Activated naive CD4-positive, alpha-beta T cell treated with anti-CD3 and anti-CD28 coated beads, Interleukin-2, amount 50 U/mL, for 16 hours (primary cell): Measurements from ENCODE around the gene ARHGAP40.

Experiments used
- DNase-seq: peaks from one replicate; pipeline ENCODE4 v3.0.0-alpha.2; 2020

Gene ARHGAP40

GRCh38 chr20:38601216-38602184, at the start of gene ARHGAP40:
TSS of gene ARHGAP40 (plus strand) at chr20:38601809.
- DNase-seq, result peak; percentile 17

GRCh38 chr20:38554986-38555385, 46.6 kb upstream of the ARHGAP40 start:
- no peak for DNase-seq

- DNase-seq, result no peak
These were observed 46.2 kb upstream of the ARHGAP40 start for GRCh38 chr20:38555395-38555794.

DNA sequence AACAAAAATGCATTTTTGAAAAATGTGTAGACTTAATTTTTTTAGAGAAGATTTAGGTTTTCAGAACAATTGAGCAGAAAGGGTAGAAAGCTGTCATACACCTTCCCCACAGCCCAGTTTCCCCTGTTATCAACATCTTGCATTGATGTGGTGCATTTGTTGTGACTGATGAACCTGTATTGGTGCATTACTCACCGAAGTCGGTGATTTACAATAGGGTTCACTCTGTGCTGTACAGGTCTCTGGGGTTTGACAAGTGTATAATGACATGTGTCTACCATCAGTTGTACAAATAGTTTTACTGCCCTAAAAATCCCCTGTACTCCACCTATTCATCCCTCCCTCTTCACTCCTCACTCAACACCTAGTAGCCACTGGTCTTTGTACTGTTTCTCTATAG, 44.4 kb upstream of the ARHGAP40 start:
- DNase-seq, result no peak

GRCh38 chr20:38558596-38559360, 42.8 kb upstream of the ARHGAP40 start:
- DNase-seq, result no peak

DNA sequence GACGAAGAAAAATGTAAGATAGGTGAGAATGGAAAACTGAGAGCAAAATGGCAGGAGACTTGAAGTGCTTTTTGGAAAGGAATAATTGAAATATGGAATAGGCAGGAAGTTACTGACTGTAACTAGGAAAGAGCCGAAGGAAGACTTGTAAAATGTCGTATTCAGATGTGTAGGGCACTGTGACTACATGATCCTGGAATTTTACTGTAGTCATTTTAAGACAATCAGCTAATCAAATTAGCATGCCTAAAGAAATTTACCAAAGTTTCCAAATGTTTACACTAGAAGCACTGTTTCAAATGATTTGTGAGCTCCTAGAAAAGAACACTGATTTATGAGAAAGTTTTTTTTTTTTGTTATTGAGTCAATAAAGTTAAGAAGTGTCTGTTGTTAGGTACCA, 41.8 kb upstream of the ARHGAP40 start:
- DNase-seq, result no peak

DNA sequence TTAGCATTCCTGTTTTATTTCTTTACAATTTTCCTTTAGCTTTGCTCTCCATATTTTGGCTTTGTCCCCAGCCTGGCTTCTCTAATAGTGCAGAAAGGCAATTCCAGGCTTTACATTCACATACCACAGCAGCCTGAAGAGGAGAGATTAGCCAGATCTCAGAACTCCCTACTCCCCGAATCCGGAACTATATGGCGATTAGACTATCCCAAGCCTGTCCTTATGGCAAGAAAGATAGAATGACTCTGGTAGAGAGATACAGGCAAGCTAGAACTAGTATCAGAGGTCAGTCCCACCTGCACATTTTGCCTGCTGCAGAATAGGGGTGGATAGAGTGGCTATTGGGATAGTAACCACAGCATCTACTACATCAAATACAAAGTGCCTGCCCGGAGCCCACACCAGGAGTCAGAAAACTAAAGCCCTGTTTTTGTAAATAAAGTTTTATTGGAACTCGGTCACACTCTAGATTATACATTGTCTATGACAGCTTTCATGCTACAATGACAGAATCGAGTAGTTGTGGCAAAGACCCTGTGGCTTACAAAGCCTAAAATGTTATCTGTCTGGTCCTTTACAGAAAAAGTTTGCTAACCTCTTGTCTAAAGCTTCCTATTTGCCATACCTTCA, 37.7 kb upstream of the ARHGAP40 start:
- no peak for DNase-seq

DNA sequence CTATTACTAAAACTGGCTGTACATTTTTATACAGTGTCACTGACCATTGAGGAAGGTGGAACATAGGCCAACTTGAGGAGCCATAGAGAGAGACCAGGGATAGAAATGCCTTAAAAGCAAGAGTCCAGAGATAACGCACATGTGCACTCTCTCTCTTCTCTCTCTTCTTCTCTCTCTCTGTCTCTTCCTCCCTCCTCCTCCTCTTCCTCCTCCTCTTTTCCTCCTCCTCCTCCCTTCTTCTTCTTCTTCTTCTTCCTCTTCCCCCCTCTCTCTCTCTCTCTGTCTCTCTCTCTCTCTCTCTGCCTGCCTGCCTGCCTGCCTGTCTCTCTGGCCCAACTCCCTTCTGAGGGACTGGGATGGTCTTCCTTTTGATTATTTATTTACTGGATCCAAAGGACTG, 36.9 kb upstream of the ARHGAP40 start:
- DNase-seq, result no peak

GRCh38 chr20:38566036-38566598, 35.5 kb upstream of the ARHGAP40 start:
- no peak for DNase-seq

GRCh38 chr20:38569747-38570525, 31.7 kb upstream of the ARHGAP40 start:
- DNase-seq, result no peak

DNA sequence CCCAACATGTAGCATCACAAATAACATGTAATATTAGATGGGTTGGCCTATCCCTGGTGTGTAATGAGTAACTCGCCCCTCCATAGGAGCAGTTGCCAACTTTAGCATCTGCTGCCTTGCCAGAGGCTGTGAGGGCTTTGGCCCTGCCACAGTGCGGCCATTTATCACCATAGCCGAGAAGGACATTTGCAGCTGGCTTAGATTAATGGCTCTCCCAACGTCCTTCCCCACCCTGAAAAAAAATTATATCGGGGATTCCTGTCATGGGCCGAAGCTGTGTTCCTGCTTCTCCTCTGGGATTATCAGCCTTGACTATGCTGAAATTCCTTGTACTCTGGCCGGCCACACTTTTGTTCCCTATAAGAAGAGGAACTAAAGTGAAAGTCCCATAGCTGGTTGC, 28.2 kb upstream of the ARHGAP40 start:
- DNase-seq, result no peak

DNA sequence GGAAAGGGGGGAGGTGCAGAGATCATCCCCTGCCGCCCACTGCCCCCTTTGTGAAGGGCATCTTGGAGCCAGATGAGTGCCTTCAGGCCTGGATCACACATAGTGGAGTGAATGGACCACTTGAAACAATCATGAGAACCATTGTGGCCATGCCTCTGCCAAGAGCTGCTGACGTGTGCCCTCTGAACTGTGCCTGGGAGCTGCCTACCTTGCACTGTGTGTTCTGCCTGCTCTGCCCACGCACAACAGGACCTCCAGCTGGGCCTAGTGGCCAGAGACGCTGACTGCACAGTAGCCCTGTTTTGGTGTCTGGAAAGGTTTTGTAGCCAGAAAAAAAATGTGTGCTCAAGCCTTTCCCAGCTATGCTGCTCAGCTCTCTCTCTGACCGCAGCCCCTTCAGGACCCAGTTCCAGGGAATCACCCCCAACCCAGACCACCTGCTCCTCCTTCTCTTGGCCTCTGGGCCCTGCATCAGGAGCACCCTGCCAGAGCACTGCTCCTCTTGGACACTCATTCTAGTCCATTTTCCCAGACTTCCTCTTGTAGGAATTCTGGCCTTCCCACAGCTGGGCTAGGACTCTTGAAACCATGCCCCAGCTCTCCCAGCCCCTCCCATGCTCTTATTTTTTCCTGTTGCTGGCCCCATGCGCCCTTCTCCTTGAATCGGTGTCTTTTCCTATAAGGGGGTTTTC, 22.2 kb upstream of the ARHGAP40 start:
- no peak for DNase-seq

DNA sequence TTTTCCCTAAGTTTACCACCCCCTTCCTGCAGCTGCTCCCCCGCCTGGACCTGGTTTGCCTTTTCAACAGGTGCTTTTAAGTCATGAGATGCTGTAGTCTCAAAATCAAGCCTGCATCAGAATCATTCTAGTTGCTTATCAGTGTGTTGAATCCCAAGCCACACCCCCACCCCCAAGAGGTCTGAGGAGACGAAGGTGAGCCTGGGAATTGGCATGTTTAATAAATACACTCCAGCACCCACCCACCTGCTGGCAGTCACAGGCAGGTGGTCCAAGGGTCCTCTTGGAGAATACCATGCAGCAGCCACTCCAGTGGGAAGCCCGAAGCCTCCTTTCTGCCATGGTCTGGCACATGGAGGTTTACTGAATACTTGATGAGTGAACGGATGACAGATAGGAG, 21.7 kb upstream of the ARHGAP40 start:
- DNase-seq, result no peak

DNA sequence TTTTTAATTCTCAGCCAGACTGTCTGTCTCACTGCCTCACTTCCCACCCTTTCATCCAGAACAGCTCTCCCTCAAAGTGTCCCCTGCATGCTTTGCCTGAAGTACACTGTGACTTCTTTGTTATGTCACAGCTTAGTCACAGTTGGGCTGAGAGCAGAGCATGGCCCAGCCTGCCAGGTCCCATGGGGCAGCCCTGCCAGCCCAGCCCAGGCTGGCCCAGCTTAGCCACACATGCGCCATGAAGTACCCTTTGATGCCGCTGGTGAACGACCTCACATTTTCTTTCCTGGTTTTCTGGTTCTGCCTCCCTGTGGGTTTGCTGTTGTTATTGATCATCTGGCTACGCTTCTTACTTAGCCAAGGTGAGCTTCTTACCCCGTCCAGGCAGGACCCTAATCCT, 20.6 kb upstream of the ARHGAP40 start, which contains the start of gene ADIG:
ADIG (plus strand) TSS at position 185 of the 400 bp plus-strand sequence; CDS start at position 239, 54 bp downstream.
- DNase-seq, result no peak

DNA sequence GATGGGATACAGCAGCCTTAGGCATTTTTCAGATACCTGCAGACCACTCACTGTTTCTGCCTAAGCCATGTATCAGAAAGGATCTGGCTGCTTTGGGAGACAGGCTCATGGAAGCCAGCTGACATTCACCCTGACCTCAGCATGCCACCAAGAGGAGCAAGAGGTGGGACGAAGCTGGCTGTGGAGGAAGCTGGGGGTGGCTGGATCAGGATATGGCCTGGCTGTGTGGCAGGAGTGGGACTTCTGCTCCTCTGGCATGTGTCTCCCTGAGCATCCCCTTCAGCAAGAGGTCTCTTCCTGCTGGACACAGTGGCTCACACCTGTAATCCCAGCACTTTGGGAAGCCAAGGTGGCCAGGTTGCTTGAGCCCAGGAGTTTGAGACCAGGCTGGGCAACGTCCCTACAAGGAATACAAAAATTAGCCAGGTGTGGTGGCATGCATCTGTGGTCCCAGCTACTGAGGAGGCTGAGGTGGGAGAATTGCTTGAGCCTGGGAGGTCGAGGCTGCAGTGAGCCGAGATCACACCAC, 19.7 kb upstream of the ARHGAP40 start:
- DNase-seq, result no peak

DNA sequence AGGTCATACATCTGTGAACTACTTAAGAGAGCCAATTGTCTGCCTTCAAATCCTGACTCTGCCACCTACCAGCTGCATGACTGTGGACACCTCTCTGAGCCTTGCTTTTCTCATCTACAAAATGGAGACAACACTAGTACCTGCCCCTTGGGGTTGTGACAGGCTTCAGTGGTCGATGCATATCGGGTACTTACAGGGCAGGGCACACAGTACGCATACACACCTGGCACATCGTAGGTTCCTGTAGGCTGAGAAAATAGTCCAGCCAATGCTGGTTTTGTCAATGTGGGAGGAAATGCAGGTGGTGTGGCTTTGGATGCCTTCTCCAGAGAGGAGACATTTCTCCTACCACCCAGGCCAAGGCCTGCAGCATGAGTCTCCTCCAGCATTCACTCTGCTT, 18.3 kb upstream of the ARHGAP40 start:
- DNase-seq, result no peak

- no peak for DNase-seq
These were observed 17.4 kb upstream of the ARHGAP40 start for GRCh38 chr20:38584099-38584763.

GRCh38 chr20:38585404-38586180, 16.0 kb upstream of the ARHGAP40 start:
- DNase-seq, result no peak

- DNase-seq, result no peak
These were observed 15.5 kb upstream of the ARHGAP40 start for GRCh38 chr20:38586181-38586525.

DNA sequence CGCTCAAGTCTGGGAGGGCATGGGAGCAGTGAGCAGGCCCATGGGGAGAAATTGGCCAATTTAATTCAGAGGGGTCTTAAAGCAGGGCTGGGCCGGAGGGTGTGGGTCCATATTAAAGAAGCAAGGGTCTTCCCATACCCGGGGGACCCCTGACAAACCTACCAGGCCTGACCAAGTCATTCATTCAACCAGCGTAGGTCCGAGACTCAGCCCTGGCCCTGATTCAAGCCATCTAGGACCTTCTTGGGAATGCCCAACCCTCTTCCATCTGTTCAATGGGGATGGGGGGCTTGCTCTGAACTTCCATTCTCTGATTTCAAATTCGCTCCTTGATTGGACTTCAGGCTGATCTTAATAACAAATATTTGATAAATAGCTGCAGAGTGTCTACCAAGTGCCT, 13.3 kb upstream of the ARHGAP40 start:
- DNase-seq, result no peak
